ENCODE results near the gene NOL6. TPM values are rescaled to one million over a fixed set of nuclear protein-coding genes. Genes with fewer than 3 reads are reported as not detected.
A peak's percentile ranks its signal among the peaks of the same experiment; 100 is the strongest.
"Not testable (repeated sequence)": the region's sequence is repeated elsewhere in the genome, so short reads cannot be mapped to it uniquely, and the experiment has no call there.

The NOL6 gene, protein sequence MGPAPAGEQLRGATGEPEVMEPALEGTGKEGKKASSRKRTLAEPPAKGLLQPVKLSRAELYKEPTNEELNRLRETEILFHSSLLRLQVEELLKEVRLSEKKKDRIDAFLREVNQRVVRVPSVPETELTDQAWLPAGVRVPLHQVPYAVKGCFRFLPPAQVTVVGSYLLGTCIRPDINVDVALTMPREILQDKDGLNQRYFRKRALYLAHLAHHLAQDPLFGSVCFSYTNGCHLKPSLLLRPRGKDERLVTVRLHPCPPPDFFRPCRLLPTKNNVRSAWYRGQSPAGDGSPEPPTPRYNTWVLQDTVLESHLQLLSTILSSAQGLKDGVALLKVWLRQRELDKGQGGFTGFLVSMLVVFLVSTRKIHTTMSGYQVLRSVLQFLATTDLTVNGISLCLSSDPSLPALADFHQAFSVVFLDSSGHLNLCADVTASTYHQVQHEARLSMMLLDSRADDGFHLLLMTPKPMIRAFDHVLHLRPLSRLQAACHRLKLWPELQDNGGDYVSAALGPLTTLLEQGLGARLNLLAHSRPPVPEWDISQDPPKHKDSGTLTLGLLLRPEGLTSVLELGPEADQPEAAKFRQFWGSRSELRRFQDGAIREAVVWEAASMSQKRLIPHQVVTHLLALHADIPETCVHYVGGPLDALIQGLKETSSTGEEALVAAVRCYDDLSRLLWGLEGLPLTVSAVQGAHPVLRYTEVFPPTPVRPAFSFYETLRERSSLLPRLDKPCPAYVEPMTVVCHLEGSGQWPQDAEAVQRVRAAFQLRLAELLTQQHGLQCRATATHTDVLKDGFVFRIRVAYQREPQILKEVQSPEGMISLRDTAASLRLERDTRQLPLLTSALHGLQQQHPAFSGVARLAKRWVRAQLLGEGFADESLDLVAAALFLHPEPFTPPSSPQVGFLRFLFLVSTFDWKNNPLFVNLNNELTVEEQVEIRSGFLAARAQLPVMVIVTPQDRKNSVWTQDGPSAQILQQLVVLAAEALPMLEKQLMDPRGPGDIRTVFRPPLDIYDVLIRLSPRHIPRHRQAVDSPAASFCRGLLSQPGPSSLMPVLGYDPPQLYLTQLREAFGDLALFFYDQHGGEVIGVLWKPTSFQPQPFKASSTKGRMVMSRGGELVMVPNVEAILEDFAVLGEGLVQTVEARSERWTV
- 36.4 TPM for total RNA-seq
- long read RNA-seq, full-length matches to known transcripts, result 8 of 44 reads
- long read RNA-seq, partial matches to known transcripts, result 24 of 44 reads
- long read RNA-seq, other reads (novel, unspliced or antisense), result 12 of 44 reads

DNA sequence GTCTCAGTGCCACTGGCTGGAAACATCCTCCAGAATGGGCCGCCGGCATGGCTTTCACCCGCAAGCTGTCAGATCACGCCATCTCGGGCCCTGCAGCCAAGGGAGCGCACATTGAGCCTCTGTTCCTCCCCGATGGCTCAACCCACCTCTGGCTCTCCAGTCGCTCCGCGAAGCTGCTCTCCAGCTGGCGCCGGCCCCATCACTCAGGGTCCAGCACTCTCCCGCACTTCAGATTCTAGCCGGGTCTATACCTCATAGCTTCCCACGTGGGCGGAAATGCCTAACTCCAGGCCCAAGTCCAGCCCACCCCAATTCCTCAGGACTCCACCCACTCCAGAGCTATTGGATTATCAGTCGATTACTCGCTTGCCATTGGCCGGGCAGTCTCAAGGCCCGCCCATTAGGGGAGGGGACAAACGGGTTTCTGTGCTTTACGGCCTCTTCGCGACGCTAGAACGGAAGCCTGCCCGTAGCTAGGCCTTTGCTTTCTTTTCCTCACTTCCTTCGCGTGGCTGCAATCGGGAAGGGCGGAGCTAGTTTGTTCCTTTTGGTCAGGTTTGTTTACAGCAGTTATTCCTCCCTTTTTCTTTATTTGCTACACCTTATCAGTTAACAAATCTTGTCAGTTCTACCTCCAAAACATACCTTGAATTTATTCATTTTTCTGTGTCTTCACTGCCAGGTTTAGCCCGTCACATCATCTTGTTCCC lies at the start of gene NOL6:
Gene NOL6 (minus strand): TSS at position 282 of the 710 bp plus-strand sequence. CDS start 82 bp downstream, at position 200.
- no peaks in the 10 kb centered on the region for H3K9me3 ChIP-seq
- H3K27me3 ChIP-seq, result no peaks in the 10 kb centered on the region
- H3K4me1 ChIP-seq, result peaks cover 25% of the 10 kb centered on the region
- intact Hi-C loops (cut with DNase I), result no loop called here
- DNase-seq, result peak; percentile 97
- TF ChIP-seq, protein P1, sequence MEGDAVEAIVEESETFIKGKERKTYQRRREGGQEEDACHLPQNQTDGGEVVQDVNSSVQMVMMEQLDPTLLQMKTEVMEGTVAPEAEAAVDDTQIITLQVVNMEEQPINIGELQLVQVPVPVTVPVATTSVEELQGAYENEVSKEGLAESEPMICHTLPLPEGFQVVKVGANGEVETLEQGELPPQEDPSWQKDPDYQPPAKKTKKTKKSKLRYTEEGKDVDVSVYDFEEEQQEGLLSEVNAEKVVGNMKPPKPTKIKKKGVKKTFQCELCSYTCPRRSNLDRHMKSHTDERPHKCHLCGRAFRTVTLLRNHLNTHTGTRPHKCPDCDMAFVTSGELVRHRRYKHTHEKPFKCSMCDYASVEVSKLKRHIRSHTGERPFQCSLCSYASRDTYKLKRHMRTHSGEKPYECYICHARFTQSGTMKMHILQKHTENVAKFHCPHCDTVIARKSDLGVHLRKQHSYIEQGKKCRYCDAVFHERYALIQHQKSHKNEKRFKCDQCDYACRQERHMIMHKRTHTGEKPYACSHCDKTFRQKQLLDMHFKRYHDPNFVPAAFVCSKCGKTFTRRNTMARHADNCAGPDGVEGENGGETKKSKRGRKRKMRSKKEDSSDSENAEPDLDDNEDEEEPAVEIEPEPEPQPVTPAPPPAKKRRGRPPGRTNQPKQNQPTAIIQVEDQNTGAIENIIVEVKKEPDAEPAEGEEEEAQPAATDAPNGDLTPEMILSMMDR (IDR thresholded peaks at IDR 0.05), result no peak
- H3K27ac ChIP-seq, result peak within 1 kb of the TSS; percentile 82
- peak within 1 kb of the TSS; percentile 99 for H3K4me3 ChIP-seq
- peaks cover 32% of the 10 kb centered on the region for H3K36me3 ChIP-seq
- ATAC-seq, result peak; percentile 100

DNA sequence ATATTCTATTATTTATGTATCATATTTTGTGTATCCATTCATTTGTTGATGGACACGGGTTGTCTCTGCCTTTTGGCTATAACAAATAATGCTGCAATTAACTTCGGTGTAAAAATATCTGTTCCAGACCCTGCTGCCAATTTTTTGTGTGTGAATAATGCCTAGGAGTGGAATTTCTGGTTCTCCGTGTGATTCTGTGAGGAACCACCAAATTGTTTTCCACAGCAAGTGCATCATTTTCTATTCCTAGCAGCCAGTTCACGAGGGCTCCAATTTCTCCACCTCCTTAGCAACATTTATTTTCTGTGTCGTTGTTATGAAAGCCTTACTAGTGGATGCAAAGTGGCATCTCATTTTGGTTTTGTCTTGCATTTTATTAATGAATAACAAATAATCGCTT lies 48.1 kb upstream of the NOL6 start:
- H3K4me1 ChIP-seq; H3K4me3 ChIP-seq; intact Hi-C loops (cut with DNase I); H3K36me3 ChIP-seq; ATAC-seq; H3K9me3 ChIP-seq; DNase-seq; H3K27ac ChIP-seq: not testable (repeated sequence)
- peaks cover 54% of the 10 kb centered on the region for H3K27me3 ChIP-seq

DNA sequence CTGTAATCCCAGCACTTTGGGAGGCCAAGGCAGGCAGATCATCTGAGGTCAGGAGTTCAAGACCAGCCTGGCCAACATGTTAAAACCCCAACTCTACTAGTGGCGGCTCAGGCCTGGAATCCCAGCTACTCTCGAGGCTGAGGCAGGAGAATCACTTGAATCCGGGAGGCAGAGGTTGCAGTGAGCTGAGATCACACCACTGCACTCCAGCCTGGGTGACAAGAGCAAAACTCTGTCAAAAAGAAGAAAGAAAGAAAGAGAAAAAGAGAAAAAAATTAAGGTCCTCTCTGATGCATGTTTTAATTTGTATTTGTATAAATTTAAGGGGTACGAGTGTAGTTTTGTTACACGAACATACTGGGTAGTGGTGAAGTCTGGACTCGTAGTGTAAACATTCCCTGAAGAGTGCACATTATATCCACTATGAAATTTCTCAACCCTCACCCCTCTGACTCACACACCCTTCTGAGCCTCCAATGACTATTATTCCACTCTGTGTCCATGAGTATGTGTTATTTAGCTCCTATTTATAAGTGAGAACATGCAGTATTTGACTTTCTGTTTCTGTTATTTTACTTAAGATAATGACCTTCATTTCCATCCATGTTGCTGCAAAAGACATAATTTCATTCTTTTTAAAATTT lies 44.3 kb upstream of the NOL6 start:
- DNase-seq; H3K4me1 ChIP-seq; H3K4me3 ChIP-seq; H3K36me3 ChIP-seq; intact Hi-C loops (cut with DNase I); H3K9me3 ChIP-seq; H3K27ac ChIP-seq: not testable (repeated sequence)
- peak; percentile 48 for ATAC-seq
- H3K27me3 ChIP-seq, result peaks cover 19% of the 10 kb centered on the region

DNA sequence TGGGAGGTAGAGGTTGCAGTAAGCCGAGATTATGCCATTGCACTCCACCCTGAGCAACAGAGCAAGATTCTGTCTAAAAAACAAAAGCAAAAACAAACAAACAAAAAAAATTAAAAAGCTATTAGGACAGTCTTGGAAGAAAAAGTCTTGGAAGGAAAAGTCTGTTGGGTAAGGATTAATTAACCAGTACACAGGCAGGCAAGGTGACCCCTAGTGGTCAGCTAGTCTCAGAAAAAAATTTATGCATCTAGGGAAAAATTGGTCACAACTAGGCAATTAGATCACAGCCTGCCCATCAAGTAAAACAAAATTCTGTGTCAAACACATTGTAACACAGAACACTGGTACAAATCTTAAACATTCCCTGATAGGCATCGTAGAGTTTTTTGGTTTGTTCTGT lies 43.6 kb upstream of the NOL6 start:
- intact Hi-C loops (cut with DNase I), result no loop called here
- H3K27me3 ChIP-seq, result peaks cover 16% of the 10 kb centered on the region
- no peak for DNase-seq

DNA sequence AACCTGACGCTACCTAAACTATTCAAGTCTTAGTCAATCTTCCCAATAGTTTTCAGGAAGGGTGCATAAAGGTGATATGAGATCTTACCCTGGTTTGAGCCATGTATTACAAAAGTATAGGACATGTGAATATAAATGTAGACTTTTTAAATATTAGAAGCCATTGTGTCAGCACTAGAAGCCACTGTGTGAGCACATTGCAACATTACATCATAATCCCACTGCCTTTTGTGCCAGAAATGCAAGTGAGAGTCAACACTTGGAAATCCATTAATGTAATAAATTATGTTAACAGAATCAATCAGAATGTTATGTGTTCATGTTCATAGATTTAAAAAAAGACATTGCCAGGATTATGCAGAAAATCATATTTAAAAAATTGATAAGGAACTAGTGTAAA lies 42.7 kb upstream of the NOL6 start:
- H3K4me3 ChIP-seq; H3K4me1 ChIP-seq; DNase-seq; H3K9me3 ChIP-seq; H3K36me3 ChIP-seq; H3K27me3 ChIP-seq; ATAC-seq; intact Hi-C loops (cut with DNase I); H3K27ac ChIP-seq: not testable (repeated sequence)

More for the DNA sequence above, 43.6 kb upstream of the NOL6 start:
- Histone ChIP-seq H3K36me3 (no peaks in the 10 kb centered on the region), H3K4me1 (no peaks in the 10 kb centered on the region), H3K9me3 (no peaks in the 10 kb centered on the region), H3K27ac (no peak overlapping the region), H3K4me3 (no peak overlapping the region)
- ATAC-seq, result peak; percentile 78
- TF ChIP-seq, protein P1 (IDR thresholded peaks at IDR 0.05), result peak; percentile 77

DNA sequence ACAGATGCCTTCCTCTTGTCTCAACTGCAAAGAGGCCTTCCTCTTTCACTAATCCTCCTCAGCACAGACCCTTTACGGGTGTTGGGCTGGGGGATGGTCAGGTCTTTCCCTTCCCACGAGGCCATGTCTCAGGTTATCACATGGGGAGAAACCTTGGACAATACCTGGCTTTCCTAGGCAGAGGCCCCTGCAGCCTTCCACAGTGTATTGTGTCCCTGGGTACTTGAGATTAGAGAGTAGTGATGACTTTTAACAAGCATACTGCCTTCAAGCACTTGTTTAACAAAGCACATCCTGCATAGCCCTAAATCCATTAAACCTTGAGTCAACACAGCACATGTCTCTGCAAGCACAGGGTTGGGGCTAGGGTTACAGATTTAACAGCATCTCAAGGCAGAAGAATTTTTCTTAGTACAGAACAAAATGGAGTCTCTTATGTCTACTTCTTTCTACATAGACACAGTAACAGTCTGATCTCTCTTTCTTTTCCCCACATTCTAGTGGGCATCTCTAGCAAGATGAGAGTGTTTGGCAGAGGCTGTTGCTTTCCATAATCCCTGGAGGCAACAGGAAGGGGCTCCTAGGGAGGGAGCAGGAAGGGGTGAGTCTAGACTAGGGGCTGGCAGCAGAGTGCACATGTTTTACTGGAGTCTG lies 41.7 kb upstream of the NOL6 start:
- H3K27ac ChIP-seq; H3K36me3 ChIP-seq; intact Hi-C loops (cut with DNase I); H3K4me1 ChIP-seq; DNase-seq; H3K27me3 ChIP-seq; ATAC-seq; H3K9me3 ChIP-seq; H3K4me3 ChIP-seq: not testable (repeated sequence)

DNA sequence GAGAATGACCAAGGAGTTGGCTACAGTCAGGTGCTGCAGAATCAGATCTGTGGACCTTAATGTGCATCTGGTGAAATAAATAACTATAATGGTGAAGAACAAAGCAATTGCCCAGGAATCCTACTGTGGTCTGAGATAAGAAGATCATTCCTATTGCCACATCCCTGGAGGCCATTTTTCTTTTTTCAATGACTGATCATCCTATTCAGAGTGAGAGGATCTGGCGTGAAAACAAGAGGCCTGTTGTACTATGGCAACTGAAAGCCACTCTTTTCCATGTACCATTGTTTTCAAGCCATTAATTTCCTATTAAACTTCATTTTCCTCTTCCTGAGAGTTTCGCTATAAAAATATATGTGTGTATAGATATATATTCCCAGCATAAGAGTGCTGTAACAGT lies 38.8 kb upstream of the NOL6 start:
- intact Hi-C loops (cut with DNase I); ATAC-seq; H3K9me3 ChIP-seq; H3K4me3 ChIP-seq; H3K36me3 ChIP-seq; DNase-seq; H3K4me1 ChIP-seq; H3K27me3 ChIP-seq; H3K27ac ChIP-seq: not testable (repeated sequence)

DNA sequence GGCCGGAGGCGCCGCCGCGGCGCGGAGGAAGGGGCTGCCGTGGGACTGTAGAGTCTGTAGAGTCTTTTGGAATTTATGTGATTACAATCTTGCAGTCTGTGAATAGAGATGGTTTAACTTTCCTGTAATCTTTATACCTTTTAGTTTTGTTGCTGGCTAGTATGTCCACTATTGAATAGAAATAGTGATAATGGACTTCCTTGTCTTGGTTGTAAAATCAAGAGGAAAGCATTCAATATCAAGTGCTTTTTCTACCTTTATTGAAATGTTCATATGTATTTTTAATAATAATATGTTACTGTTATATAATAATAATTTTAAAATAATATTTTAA lies 37.4 kb upstream of the NOL6 start:
- H3K9me3 ChIP-seq; H3K27me3 ChIP-seq; DNase-seq; ATAC-seq; H3K4me1 ChIP-seq; H3K36me3 ChIP-seq; intact Hi-C loops (cut with DNase I): not testable (repeated sequence)
- Histone ChIP-seq H3K4me3 (peak overlapping the region; percentile 65), H3K27ac (peak overlapping the region; percentile 87)

Measured in upper lobe of right lung (tissue), 1 donor.